PC-9 (cell line): ENCODE measurements around the gene PRKCA. TPM values are rescaled to one million over a fixed set of nuclear protein-coding genes. Genes with fewer than 3 reads are reported as not detected.

Experiments
- BruUV-seq: library from RNA; stranded (reverse); fragments of 400-500 nt; replicated peaks from 2 replicates; lab custom pipeline; 2021; lab: Mats Ljungman, UMichigan
- CTCF ChIA-PET: fragments of 300-600 bp; sonication (Branson Sonifier 250); formaldehyde crosslinking; loops from one replicate; lab custom pipeline; 2022; ENCODE audit warnings: antibody characterized with exemption; lab: Charles Lee
- POLR2A ChIA-PET: fragments of 300-600 bp; sonication (Branson Sonifier 250); formaldehyde crosslinking; loops from one replicate; lab custom pipeline; 2022; ENCODE audit warnings: antibody characterized with exemption; ENCODE audit not compliant: unreplicated experiment; lab: Charles Lee
- DNase-seq, 2 experiments: peaks; one replicate each; pipeline versions ENCODE4 v3.0.0 to v3.0.0-alpha.2; 2015 to 2022; ENCODE audit warnings: mixed read lengths in 1 of 2
- H2AFZ ChIP-seq: fragments of 200-600 bp; sonication (generic); 2 replicates; pipeline ENCODE4 v1.8.1; 2017; ENCODE audit warnings: antibody characterized with exemption
- H3F3A ChIP-seq: fragments of 200-600 bp; sonication (generic); 2 replicates; pipeline ENCODE4 v1.8.1; 2017; ENCODE audit warnings: antibody characterized with exemption, mild to moderate bottlenecking, low read depth; ENCODE audit not compliant: insufficient read depth
- H3K27ac ChIP-seq: fragments of 200-600 bp; sonication (generic); 2 replicates; pipeline ENCODE4 v1.6.1; 2016; ENCODE audit warnings: mixed run types
- H3K27me3 ChIP-seq: fragments of 200-600 bp; sonication (generic); 2 replicates; pipeline ENCODE4 v1.6.1; 2016; ENCODE audit warnings: low read depth, mixed run types; ENCODE audit not compliant: insufficient read depth
- H3K36me3 ChIP-seq: fragments of 200-600 bp; sonication (generic); 2 replicates; pipeline ENCODE4 v1.6.1; 2016; ENCODE audit warnings: low read depth, mixed run types
- H3K4me1 ChIP-seq: fragments of 200-600 bp; sonication (generic); replicated peaks from 2 replicates; pipeline ENCODE4 v1.6.1; 2016; ENCODE audit warnings: mixed run types; ENCODE audit not compliant: insufficient read depth
- H3K4me2 ChIP-seq: fragments of 200-600 bp; sonication (generic); 2 replicates; pipeline ENCODE4 v1.6.1; 2017; ENCODE audit warnings: mixed run types
- H3K4me3 ChIP-seq: fragments of 200-600 bp; sonication (generic); 2 replicates; pipeline ENCODE4 v1.6.1; 2016; ENCODE audit warnings: mixed run types
- H3K79me2 ChIP-seq: fragments of 200-600 bp; sonication (generic); 2 replicates; pipeline ENCODE4 v1.6.1; 2017; ENCODE audit warnings: low read depth, mixed run types
- H3K9me2 ChIP-seq: fragments of 200-600 bp; sonication (generic); 2 replicates; pipeline ENCODE4 v1.8.1; 2017; ENCODE audit warnings: mild to moderate bottlenecking; ENCODE audit not compliant: insufficient read depth
- H3K9me3 ChIP-seq: fragments of 200-600 bp; sonication (generic); 2 replicates; pipeline ENCODE4 v1.8.1; 2016; ENCODE audit warnings: low read depth; ENCODE audit not compliant: insufficient read depth
- H4K20me1 ChIP-seq: fragments of 200-600 bp; sonication (generic); 2 replicates; pipeline ENCODE4 v1.8.1; 2017; ENCODE audit not compliant: insufficient read depth
- CTCF ChIP-seq: fragments of 200-600 bp; sonication (generic); conservative IDR thresholded peaks from 2 replicates; pipeline ENCODE4 v1.6.1; 2017; ENCODE audit warnings: mixed run types, antibody characterized with exemption, mild to moderate bottlenecking, moderate library complexity
- EZH2 ChIP-seq: fragments of 200-600 bp; sonication (generic); IDR thresholded peaks from 2 replicates; pipeline ENCODE4 v1.8.0; 2017; ENCODE audit warnings: antibody characterized with exemption, low read depth
- intact Hi-C: fragments of 100-400 bp; cut with micrococcal nuclease; formaldehyde crosslinking; loops from one replicate; pipeline ENCODE4 v1.10.0; 2022; ENCODE audit not compliant: unreplicated experiment
- total RNA-seq: library from RNA; stranded (reverse); gene quantifications from 2 replicates; pipeline ENCODE4 v1.2.3, GENCODE V29; 2021

The PRKCA gene
- total RNA-seq, 1 experiment from 2014 or later, result 23.1 TPM

GRCh38 chr17:66378296-66378695, 75.9 kb downstream of the PRKCA start:
- Histone ChIP-seq H3K27me3 (no peaks in the 10 kb centered on the region), H4K20me1 (no peaks in the 10 kb centered on the region), H3K4me1 (0 out of 2 replicates have a peak, but pooled peaks cover 8% of the 10 kb centered on the region), H3K36me3 (no peaks in the 10 kb centered on the region), H3K27ac (no peak overlapping the region), H3K4me2 (no peak overlapping the region), H2AFZ (no peak overlapping the region), H3K4me3 (no peak overlapping the region), H3K9me3 (no peaks in the 10 kb centered on the region), H3K79me2 (peaks cover 61% of the 10 kb centered on the region), H3K9me2 (no peaks in the 10 kb centered on the region), H3F3A (0 out of 2 replicates have a peak, but pooled peaks cover 7% of the 10 kb centered on the region)
- intact Hi-C loops, result no loop called here
- no TSS peak for BruUV-seq
- CTCF ChIA-PET, result no interaction called here
- no peak for DNase-seq
- POLR2A ChIA-PET, result no interaction called here
- TF ChIP-seq EZH2, result no peak
- TF ChIP-seq CTCF, result no peak

GRCh38 chr17:66379544-66379943, 77.1 kb downstream of the PRKCA start:
- H3K36me3 ChIP-seq, result no peaks in the 10 kb centered on the region
- DNase-seq, result no peak
- TF ChIP-seq CTCF, result no peak
- TF ChIP-seq EZH2, result no peak
- no peaks in the 10 kb centered on the region for H4K20me1 ChIP-seq
- H3K9me3 ChIP-seq, result no peaks in the 10 kb centered on the region
- POLR2A ChIA-PET, result no interaction called here
- no peak overlapping the region for H3K4me2 ChIP-seq
- H3K27me3 ChIP-seq, result no peaks in the 10 kb centered on the region
- intact Hi-C loops, result no loop called here
- no peak overlapping the region for H2AFZ ChIP-seq
- H3K79me2 ChIP-seq, result peaks cover 68% of the 10 kb centered on the region
- CTCF ChIA-PET, result no interaction called here
- BruUV-seq, result no TSS peak
- peaks cover 13% of the 10 kb centered on the region; the same call in 1 of the 2 replicates for H3F3A ChIP-seq
- H3K4me1 ChIP-seq, result 0 out of 2 replicates have a peak, but pooled peaks cover 8% of the 10 kb centered on the region
- no peak overlapping the region for H3K27ac ChIP-seq
- no peak overlapping the region for H3K4me3 ChIP-seq
- no peaks in the 10 kb centered on the region for H3K9me2 ChIP-seq

- H3K4me3 ChIP-seq, result no peak overlapping the region
- H3K79me2 ChIP-seq, result peaks cover 70% of the 10 kb centered on the region
- no peaks in the 10 kb centered on the region for H3K9me3 ChIP-seq
- TF ChIP-seq CTCF (no peak), EZH2 (no peak)
- H4K20me1 ChIP-seq, result no peaks in the 10 kb centered on the region
- H2AFZ ChIP-seq, result no peak overlapping the region
- BruUV-seq, result no TSS peak
- DNase-seq, result no peak
- no peak overlapping the region for H3K4me2 ChIP-seq
- no peak overlapping the region for H3K27ac ChIP-seq
- peaks cover 11% of the 10 kb centered on the region; the same call in 1 of the 2 replicates for H3K4me1 ChIP-seq
- no peaks in the 10 kb centered on the region for H3K9me2 ChIP-seq
- H3F3A ChIP-seq, result peaks cover 18% of the 10 kb centered on the region; the same call in 1 of the 2 replicates
- no peaks in the 10 kb centered on the region for H3K27me3 ChIP-seq
- H3K36me3 ChIP-seq, result no peaks in the 10 kb centered on the region
- POLR2A ChIA-PET, result no interaction called here
- intact Hi-C loops, result loop anchor here (10.0 kb wide), 1 partner anchor 165 kb away; no protein-coding TSS in a partner anchor
- CTCF ChIA-PET, result no interaction called here
Measured at GRCh38 chr17:66379996-66380395, 77.6 kb downstream of the PRKCA start.
